H1 (cell line): ENCODE results near the gene IGSF23.

Experiments
- CTCF ChIP-seq, 3 experiments: IDR thresholded peaks; 1 replicate in 2 of 3; 2 replicates in 1 of 3; pipeline versions ENCODE4 v1.5.1 to v1.6.1; 2011; ENCODE audit warnings: low read length in 3 of 3, mild to moderate bottlenecking in 3 of 3, inconsistent platforms in 2 of 3, low read depth in 1 of 3, moderate library complexity in 1 of 3; ENCODE audit not compliant: insufficient read depth in 1 of 3; ENCODE audit errors: control extremely low read depth in 1 of 3
- EP300 ChIP-seq, 2 experiments: IDR thresholded peaks; 1 replicate in 1 of 2; 2 replicates in 1 of 2; pipeline ENCODE4 v1.6.1; 2011 to 2012; ENCODE audit warnings: low read depth in 2 of 2, low read length in 2 of 2, mild to moderate bottlenecking in 2 of 2, borderline replicate concordance in 1 of 2, inconsistent platforms in 1 of 2, moderate library complexity in 1 of 2
- RAD21 ChIP-seq, 2 experiments: IDR thresholded peaks in 1 of 2; conservative IDR thresholded peaks in 1 of 2; 2 replicates each; pipeline ENCODE4 v1.6.1; 2011; ENCODE audit warnings: low read depth in 2 of 2, low read length in 2 of 2, improper control_type of control experiment in 1 of 2, inconsistent platforms in 1 of 2, mild to moderate bottlenecking in 1 of 2, moderate library complexity in 1 of 2
- RFX5 ChIP-seq: IDR thresholded peaks from 2 replicates; pipeline ENCODE4 v1.6.1; 2011; ENCODE audit warnings: low read depth, low read length, improper control_type of control experiment, borderline replicate concordance
- TAF1 ChIP-seq: IDR thresholded peaks from 2 replicates; pipeline ENCODE4 v1.6.1; 2011; ENCODE audit warnings: mild to moderate bottlenecking, low read depth, low read length
- ZNF274 ChIP-seq: IDR thresholded peaks from 2 replicates; pipeline ENCODE4 v1.7.0; 2012; ENCODE audit warnings: low read length, borderline replicate concordance; ENCODE audit errors: extremely low read depth

DNA sequence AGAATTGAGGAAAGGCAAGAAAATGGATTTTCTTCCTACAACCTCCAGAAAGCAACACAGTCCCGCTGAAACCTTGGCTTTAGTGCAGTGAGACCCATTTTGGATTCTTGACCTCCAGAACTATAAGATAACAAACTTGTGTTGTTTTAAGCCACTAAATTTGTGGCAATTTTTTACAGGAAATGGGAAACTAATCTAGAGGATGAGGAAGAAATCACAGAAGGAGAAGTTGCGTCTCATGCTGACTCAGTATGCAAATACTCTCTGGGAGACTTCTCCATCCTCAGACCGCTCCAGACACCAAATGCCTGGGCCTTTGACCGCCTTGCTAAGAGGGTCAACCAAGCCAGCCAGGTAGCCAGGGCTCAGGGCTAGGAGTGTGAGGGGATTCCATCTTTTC lies 72.5 kb downstream of the IGSF23 start:
- no peak for TF ChIP-seq CTCF (IDR thresholded peaks at IDR 0.05; ENCODE audit: control extremely low read depth in 1 of 3, insufficient read depth in 1 of 3, low read depth in 1 of 3, low read length in 3 of 3)
- TF ChIP-seq ZNF274: no peak
- no peak for TF ChIP-seq TAF1
- TF ChIP-seq RFX5: no peak
- no peak for TF ChIP-seq RAD21 (IDR thresholded peaks at IDR 0.05 in 1 of 2, conservative IDR thresholded peaks at IDR 0.05 in 1 of 2; ENCODE audit: low read depth in 2 of 2, low read length in 2 of 2)
- TF ChIP-seq EP300 (IDR thresholded peaks at IDR 0.05; ENCODE audit: borderline replicate concordance in 1 of 2, low read depth in 2 of 2, low read length in 2 of 2): no peak
